HEK293 (cell line): ENCODE measurements around the gene ZBED3.
A peak's percentile ranks its signal among the peaks of the same experiment; 100 is the strongest.

Experiments
- CTCF ChIA-PET: fragments of 350-600 bp; formaldehyde crosslinking; extraction: SDS; loops from one replicate; lab custom pipeline; 2021; ENCODE audit warnings: antibody characterized with exemption; lab: Yijun Ruan, JAX
- POLR2A ChIA-PET: fragments of 300-600 bp; formaldehyde crosslinking; extraction: SDS; loops from one replicate; lab custom pipeline; 2020; ENCODE audit warnings: antibody characterized with exemption, inconsistent platforms; lab: Yijun Ruan, JAX
- H3K27ac ChIP-seq: fragments of 200-500 bp; sonication (Bioruptor generic); 2 replicates; pipeline ENCODE4 v1.5.1; 2014; ENCODE audit warnings: low read depth, low read length, control low read depth, inconsistent platforms; ENCODE audit errors: extremely low read depth
- H3K36me3 ChIP-seq, 2 experiments: fragments of 200-500 bp in 1 of 2; sonication (Bioruptor generic) in 1 of 2; 1 replicate in 1 of 2; 2 replicates in 1 of 2; pipeline ENCODE4 v1.5.1; 2014 to 2017; ENCODE audit warnings: inconsistent platforms in 2 of 2, low read length in 2 of 2; ENCODE audit not compliant: control insufficient read depth in 2 of 2, insufficient read depth in 1 of 2
- H3K4me1 ChIP-seq: fragments of 200-500 bp; sonication (Bioruptor generic); 2 replicates; pipeline ENCODE4 v1.5.1; 2014; ENCODE audit warnings: mild to moderate bottlenecking, low read length, inconsistent platforms; ENCODE audit not compliant: control insufficient read depth, insufficient read depth
- H3K4me3 ChIP-seq: 2 replicates; pipeline ENCODE4 v1.5.1; 2011; ENCODE audit warnings: low read depth, mild to moderate bottlenecking, control low read depth, low read length, moderate library complexity
- H3K9me3 ChIP-seq: fragments of 200-500 bp; sonication (Bioruptor generic); 2 replicates; pipeline ENCODE4 v1.5.1; 2014; ENCODE audit warnings: low read depth, low read length, inconsistent platforms; ENCODE audit not compliant: control insufficient read depth, insufficient read depth
- GLIS2 ChIP-seq: fragments of 450-650 bp; formaldehyde crosslinking; IDR thresholded peaks from 2 replicates; pipeline ENCODE4 v1.5.1; 2016; ENCODE audit warnings: missing biosample characterization, missing genetic modification characterization
- HIC1 ChIP-seq: fragments of 450-650 bp; formaldehyde crosslinking; IDR thresholded peaks from 2 replicates; pipeline ENCODE4 v1.5.1; 2016; ENCODE audit warnings: missing biosample characterization, missing genetic modification characterization
- MYNN ChIP-seq: fragments of 450-650 bp; formaldehyde crosslinking; IDR thresholded peaks from 2 replicates; pipeline ENCODE4 v1.5.1; 2016; ENCODE audit warnings: missing biosample characterization, missing genetic modification characterization, borderline replicate concordance
- SCRT2 ChIP-seq: fragments of 450-650 bp; formaldehyde crosslinking; IDR thresholded peaks from 2 replicates; pipeline ENCODE4 v1.5.1; 2016; ENCODE audit warnings: missing biosample characterization, missing genetic modification characterization
- ZBTB20 ChIP-seq: fragments of 450-650 bp; formaldehyde crosslinking; IDR thresholded peaks from 2 replicates; pipeline ENCODE4 v1.5.1; 2016; ENCODE audit warnings: missing biosample characterization, missing genetic modification characterization
- ZNF155 ChIP-seq: fragments of 450-650 bp; formaldehyde crosslinking; IDR thresholded peaks from 2 replicates; pipeline ENCODE4 v1.5.1; 2016; ENCODE audit warnings: missing biosample characterization, missing genetic modification characterization
- ZNF18 ChIP-seq: fragments of 450-650 bp; formaldehyde crosslinking; IDR thresholded peaks from 2 replicates; pipeline ENCODE4 v1.5.1; 2016; ENCODE audit warnings: missing biosample characterization, missing genetic modification characterization
- ZNF23 ChIP-seq: fragments of 450-650 bp; formaldehyde crosslinking; IDR thresholded peaks from 2 replicates; pipeline ENCODE4 v1.5.1; 2016; ENCODE audit warnings: missing biosample characterization, missing genetic modification characterization, borderline replicate concordance
- ZNF311 ChIP-seq: fragments of 450-650 bp; formaldehyde crosslinking; IDR thresholded peaks from 2 replicates; pipeline ENCODE4 v1.5.1; 2017; ENCODE audit warnings: missing biosample characterization, missing genetic modification characterization, borderline replicate concordance
- ZNF404 ChIP-seq: fragments of 450-650 bp; formaldehyde crosslinking; IDR thresholded peaks from 2 replicates; pipeline ENCODE4 v1.5.1; 2017; ENCODE audit warnings: missing biosample characterization, missing genetic modification characterization
- ZNF549 ChIP-seq: fragments of 450-650 bp; IDR thresholded peaks from 2 replicates; pipeline ENCODE4 v1.5.1; 2018; ENCODE audit warnings: missing biosample characterization, missing genetic modification characterization, mild to moderate bottlenecking, inconsistent platforms, moderate library complexity
- ZNF664 ChIP-seq: fragments of 450-650 bp; formaldehyde crosslinking; IDR thresholded peaks from 2 replicates; pipeline ENCODE4 v1.5.1; 2016; ENCODE audit warnings: missing biosample characterization, missing genetic modification characterization
- ZSCAN30 ChIP-seq: fragments of 450-650 bp; IDR thresholded peaks from 2 replicates; pipeline ENCODE4 v1.5.1; 2018; ENCODE audit warnings: missing biosample characterization, mild to moderate bottlenecking, missing genetic modification characterization, moderate library complexity
- TF ChIP-seq, protein P1 (sequence below): fragments of 450-650 bp; formaldehyde crosslinking; IDR thresholded peaks from 2 replicates; pipeline ENCODE4 v1.5.1; 2016; ENCODE audit warnings: missing biosample characterization, missing genetic modification characterization
- TF ChIP-seq, protein P2 (sequence below): fragments of 450-650 bp; formaldehyde crosslinking; conservative IDR thresholded peaks from 2 replicates; pipeline ENCODE4 v1.5.1; 2016; ENCODE audit warnings: low read depth, missing biosample characterization, missing genetic modification characterization

Gene ZBED3

GRCh38 chr5:77033338-77033737 lies 53.7 kb downstream of the ZBED3 start:
- ChIA-PET CTCF (interaction anchor here (0.6 to 1.3 kb wide), 2 partner anchors 156 to 163 kb away, joined by 3 to 4 read pairs; no protein-coding TSS in a partner anchor), POLR2A (no interaction called here)
- Histone ChIP-seq H3K36me3 (peaks cover 35 to 38% of the 10 kb centered on the region in 2 experiments), H3K4me3 (no peak overlapping the region), H3K4me1 (no peaks in the 10 kb centered on the region), H3K27ac (no peak overlapping the region), H3K9me3 (no peaks in the 10 kb centered on the region)
- TF ChIP-seq, protein P1, sequence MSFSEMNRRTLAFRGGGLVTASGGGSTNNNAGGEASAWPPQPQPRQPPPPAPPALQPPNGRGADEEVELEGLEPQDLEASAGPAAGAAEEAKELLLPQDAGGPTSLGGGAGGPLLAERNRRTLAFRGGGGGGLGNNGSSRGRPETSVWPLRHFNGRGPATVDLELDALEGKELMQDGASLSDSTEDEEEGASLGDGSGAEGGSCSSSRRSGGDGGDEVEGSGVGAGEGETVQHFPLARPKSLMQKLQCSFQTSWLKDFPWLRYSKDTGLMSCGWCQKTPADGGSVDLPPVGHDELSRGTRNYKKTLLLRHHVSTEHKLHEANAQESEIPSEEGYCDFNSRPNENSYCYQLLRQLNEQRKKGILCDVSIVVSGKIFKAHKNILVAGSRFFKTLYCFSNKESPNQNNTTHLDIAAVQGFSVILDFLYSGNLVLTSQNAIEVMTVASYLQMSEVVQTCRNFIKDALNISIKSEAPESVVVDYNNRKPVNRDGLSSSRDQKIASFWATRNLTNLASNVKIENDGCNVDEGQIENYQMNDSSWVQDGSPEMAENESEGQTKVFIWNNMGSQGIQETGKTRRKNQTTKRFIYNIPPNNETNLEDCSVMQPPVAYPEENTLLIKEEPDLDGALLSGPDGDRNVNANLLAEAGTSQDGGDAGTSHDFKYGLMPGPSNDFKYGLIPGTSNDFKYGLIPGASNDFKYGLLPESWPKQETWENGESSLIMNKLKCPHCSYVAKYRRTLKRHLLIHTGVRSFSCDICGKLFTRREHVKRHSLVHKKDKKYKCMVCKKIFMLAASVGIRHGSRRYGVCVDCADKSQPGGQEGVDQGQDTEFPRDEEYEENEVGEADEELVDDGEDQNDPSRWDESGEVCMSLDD (tag by site-specific recombination): no peak
- TF ChIP-seq ZNF664 (tag by site-specific recombination) (0 out of 2 replicates have a peak, but pooled peaks have one; percentile 15), ZSCAN30 (tag by site-specific recombination) (no peak)

GRCh38 chr5:77032635-77033034 lies 54.5 kb downstream of the ZBED3 start:
- ChIA-PET CTCF (interaction anchor here (0.6 kb wide), 1 partner anchor 155 kb away, joined by 3 read pairs; no protein-coding TSS in a partner anchor), POLR2A (interaction anchor here (0.6 to 0.7 kb wide), 2 partner anchors 22 to 123 kb away, joined by 3 to 6 read pairs; no protein-coding TSS in a partner anchor)
- Histone ChIP-seq H3K4me3 (no peak overlapping the region), H3K27ac (no peak overlapping the region), H3K9me3 (no peaks in the 10 kb centered on the region), H3K36me3 (peaks cover 28 to 32% of the 10 kb centered on the region in 2 experiments), H3K4me1 (no peaks in the 10 kb centered on the region)
- TF ChIP-seq, protein P2, sequence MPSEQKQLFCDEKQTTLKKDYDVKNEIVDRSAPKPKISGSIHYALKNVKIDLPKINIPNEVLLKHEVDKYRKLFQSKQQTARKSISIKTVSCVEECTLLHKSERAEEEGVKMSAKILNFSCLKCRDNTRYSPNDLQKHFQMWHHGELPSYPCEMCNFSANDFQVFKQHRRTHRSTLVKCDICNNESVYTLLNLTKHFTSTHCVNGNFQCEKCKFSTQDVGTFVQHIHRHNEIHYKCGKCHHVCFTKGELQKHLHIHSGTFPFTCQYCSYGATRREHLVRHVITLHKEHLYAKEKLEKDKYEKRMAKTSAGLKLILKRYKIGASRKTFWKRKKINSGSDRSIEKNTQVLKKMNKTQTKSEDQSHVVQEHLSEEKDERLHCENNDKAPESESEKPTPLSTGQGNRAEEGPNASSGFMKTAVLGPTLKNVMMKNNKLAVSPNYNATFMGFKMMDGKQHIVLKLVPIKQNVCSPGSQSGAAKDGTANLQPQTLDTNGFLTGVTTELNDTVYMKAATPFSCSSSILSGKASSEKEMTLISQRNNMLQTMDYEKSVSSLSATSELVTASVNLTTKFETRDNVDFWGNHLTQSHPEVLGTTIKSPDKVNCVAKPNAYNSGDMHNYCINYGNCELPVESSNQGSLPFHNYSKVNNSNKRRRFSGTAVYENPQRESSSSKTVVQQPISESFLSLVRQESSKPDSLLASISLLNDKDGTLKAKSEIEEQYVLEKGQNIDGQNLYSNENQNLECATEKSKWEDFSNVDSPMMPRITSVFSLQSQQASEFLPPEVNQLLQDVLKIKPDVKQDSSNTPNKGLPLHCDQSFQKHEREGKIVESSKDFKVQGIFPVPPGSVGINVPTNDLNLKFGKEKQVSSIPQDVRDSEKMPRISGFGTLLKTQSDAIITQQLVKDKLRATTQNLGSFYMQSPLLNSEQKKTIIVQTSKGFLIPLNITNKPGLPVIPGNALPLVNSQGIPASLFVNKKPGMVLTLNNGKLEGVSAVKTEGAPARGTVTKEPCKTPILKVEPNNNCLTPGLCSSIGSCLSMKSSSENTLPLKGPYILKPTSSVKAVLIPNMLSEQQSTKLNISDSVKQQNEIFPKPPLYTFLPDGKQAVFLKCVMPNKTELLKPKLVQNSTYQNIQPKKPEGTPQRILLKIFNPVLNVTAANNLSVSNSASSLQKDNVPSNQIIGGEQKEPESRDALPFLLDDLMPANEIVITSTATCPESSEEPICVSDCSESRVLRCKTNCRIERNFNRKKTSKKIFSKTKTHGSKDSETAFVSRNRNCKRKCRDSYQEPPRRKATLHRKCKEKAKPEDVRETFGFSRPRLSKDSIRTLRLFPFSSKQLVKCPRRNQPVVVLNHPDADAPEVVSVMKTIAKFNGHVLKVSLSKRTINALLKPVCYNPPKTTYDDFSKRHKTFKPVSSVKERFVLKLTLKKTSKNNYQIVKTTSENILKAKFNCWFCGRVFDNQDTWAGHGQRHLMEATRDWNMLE (tag by site-specific recombination): no peak
- TF ChIP-seq HIC1 (tag by site-specific recombination) (no peak), ZNF23 (tag by site-specific recombination) (no peak), ZNF404 (tag by site-specific recombination) (no peak), GLIS2 (tag by site-specific recombination) (no peak), ZNF18 (tag by site-specific recombination) (no peak), ZNF155 (tag by site-specific recombination) (no peak), ZNF549 (no peak), MYNN (tag by site-specific recombination) (no peak), ZBTB20 (tag by site-specific recombination) (no peak), SCRT2 (tag by site-specific recombination) (no peak), ZNF311 (tag by site-specific recombination) (no peak)
